IPS DF 19.7 (cell line): ENCODE data around the gene P2RY1.

Experiments
- DNase-seq: peaks from one replicate; pipeline ENCODE4 v3.0.0-alpha.2; 2013; ENCODE audit warnings: low read depth, low spot score

P2RY1 gene

GRCh38 chr3:152834776-152835600 lies at the start of gene P2RY1:
Gene P2RY1, plus strand, starts transcription at chr3:152835131. Its CDS starts 652 bp downstream, at chr3:152835783.
- DNase-seq, result peak; percentile 69

- DNase-seq, result no peak
Measured at GRCh38 chr3:152786977-152787681, 47.8 kb upstream of the P2RY1 start.

GRCh38 chr3:152790651-152791387 lies 44.1 kb upstream of the P2RY1 start:
- DNase-seq, result no peak

- DNase-seq, result no peak
Measured at GRCh38 chr3:152793969-152794368, 41.0 kb upstream of the P2RY1 start.

- DNase-seq, result no peak
Measured at GRCh38 chr3:152797751-152798432, 37.0 kb upstream of the P2RY1 start.

GRCh38 chr3:152811974-152812760 lies 22.8 kb upstream of the P2RY1 start:
- no peak for DNase-seq

GRCh38 chr3:152817400-152817799 lies 17.5 kb upstream of the P2RY1 start:
- DNase-seq, result no peak

- no peak for DNase-seq
Measured at GRCh38 chr3:152818027-152818426, 16.9 kb upstream of the P2RY1 start.

- no peak for DNase-seq
Measured at GRCh38 chr3:152823173-152823572, 11.8 kb upstream of the P2RY1 start.

GRCh38 chr3:152823781-152824180 lies 11.2 kb upstream of the P2RY1 start:
- no peak for DNase-seq

- DNase-seq, result no peak
Measured at GRCh38 chr3:152825566-152825965, 9.4 kb upstream of the P2RY1 start.

- DNase-seq, result no peak
Measured at GRCh38 chr3:152826476-152826875, 8.5 kb upstream of the P2RY1 start.

GRCh38 chr3:152827313-152827712 lies 7.6 kb upstream of the P2RY1 start:
- no peak for DNase-seq

GRCh38 chr3:152828075-152828840 lies 6.7 kb upstream of the P2RY1 start:
- no peak for DNase-seq

- no peak for DNase-seq
Measured at GRCh38 chr3:152830245-152830644, 4.7 kb upstream of the P2RY1 start.

GRCh38 chr3:152832046-152832445 lies 2.9 kb upstream of the P2RY1 start:
- DNase-seq, result no peak

- DNase-seq, result no peak
Measured at GRCh38 chr3:152833089-152833488, 1.8 kb upstream of the P2RY1 start.

- no peak for DNase-seq
Measured at GRCh38 chr3:152834191-152834775, 648 bp upstream of the P2RY1 start.

GRCh38 chr3:152835601-152836102 lies 721 bp downstream of the P2RY1 start:
- no peak for DNase-seq

- DNase-seq, result no peak
Measured at GRCh38 chr3:152836269-152836668, 1.3 kb downstream of the P2RY1 start.
